K562 (cell line): ENCODE data around the gene GXYLT2. TPM values are rescaled to one million over a fixed set of nuclear protein-coding genes. Genes with fewer than 3 reads are reported as not detected.

ENCODE experiments used
- CTBP1 ChIP-seq: fragments of 450-650 bp; IDR thresholded peaks from 2 replicates; pipeline ENCODE4 v1.6.1; 2016; ENCODE audit warnings: borderline replicate concordance
- HOXB6 ChIP-seq: fragments of 250-450 bp; sonication (Bioruptor Pico); IDR thresholded peaks from 2 replicates; pipeline ENCODE4 v1.5.1; 2022; ENCODE audit warnings: mild to moderate bottlenecking, borderline replicate concordance
- MCM2 ChIP-seq: fragments of 450-650 bp; IDR thresholded peaks from 2 replicates; pipeline ENCODE4 v1.6.1; 2017; ENCODE audit warnings: low read depth, mild to moderate bottlenecking
- POLR2H ChIP-seq: IDR thresholded peaks from 2 replicates; pipeline ENCODE4 v1.6.1; 2016; ENCODE audit warnings: missing genetic modification characterization, low read depth, mild to moderate bottlenecking, control low read depth, missing compliant biosample characterization, moderate library complexity
- YY1 ChIP-seq, 3 experiments: IDR thresholded peaks; 2 replicates each; pipeline ENCODE4 v1.6.1; 2011; ENCODE audit warnings: low read length in 2 of 3, mild to moderate bottlenecking in 2 of 3, moderate library complexity in 2 of 3, borderline replicate concordance in 1 of 3, control low read depth in 1 of 3, low read depth in 1 of 3; ENCODE audit not compliant: insufficient read depth in 3 of 3, insufficient replicate concordance in 2 of 3, control insufficient read depth in 1 of 3, insufficient read length in 1 of 3; ENCODE audit errors: extremely low read depth in 1 of 3
- ZNF140 ChIP-seq: fragments of 250-450 bp; sonication (Bioruptor Pico); IDR thresholded peaks from 2 replicates; pipeline ENCODE4 v1.8.0; 2021; ENCODE audit warnings: moderate library complexity, mild to moderate bottlenecking, inconsistent platforms
- ZNF561 ChIP-seq: fragments of 450-650 bp; formaldehyde crosslinking; conservative IDR thresholded peaks from 2 replicates; pipeline ENCODE4 v1.4.0; 2020; ENCODE audit warnings: mild to moderate bottlenecking, moderate library complexity
- polyA plus RNA-seq, 8 experiments: library from polyadenylated mRNA; depleted of rRNA in 4 of 8; stranded (reverse) in 5 of 8; unstranded in 3 of 8; fragments of >200 nt; fragmentation: Nextera tagmentation in 2 of 8; fragmentation: Illumina TruSeq in 1 of 8; extraction: Ambion mirVana in 2 of 8; extraction: Trizol in 1 of 8; gene quantifications; 2 replicates each; pipeline versions ENCODE4 v1.2.1 to v1.2.3, GENCODE V29; 2011 to 2014; ENCODE audit warnings: inconsistent platforms in 1 of 8, missing spikeins in 1 of 8
- total RNA-seq, 7 experiments: library from RNA; depleted of rRNA in 6 of 7; stranded (reverse); fragments of >200 nt in 6 of 7; fragmentation: Illumina TruSeq in 2 of 7; extraction: Trizol in 2 of 7; gene quantifications; 2 replicates each; pipeline versions ENCODE4 v1.2.1 to v1.2.3, GENCODE V29; 2011 to 2021; ENCODE audit warnings: low replicate concordance in 1 of 7
- TF ChIP-seq, protein P1 (sequence below): sonication (generic); formaldehyde crosslinking; IDR thresholded peaks from 2 replicates; pipeline ENCODE4 v1.8.0; 2022; ENCODE audit warnings: mild to moderate bottlenecking, missing genetic modification reagents, borderline replicate concordance
- TF ChIP-seq, protein P2 (sequence below): fragments of 250-450 bp; sonication (Bioruptor Pico); IDR thresholded peaks from 2 replicates; pipeline ENCODE4 v1.5.0; 2022; ENCODE audit warnings: mild to moderate bottlenecking

Gene GXYLT2
- total and polyA plus RNA-seq, 9 of the 15 experiments (the other 6 are each of a cell fraction or from before 2014, with no cell fraction given) = 0.71 to 6.0 (median 3.3) TPM

DNA sequence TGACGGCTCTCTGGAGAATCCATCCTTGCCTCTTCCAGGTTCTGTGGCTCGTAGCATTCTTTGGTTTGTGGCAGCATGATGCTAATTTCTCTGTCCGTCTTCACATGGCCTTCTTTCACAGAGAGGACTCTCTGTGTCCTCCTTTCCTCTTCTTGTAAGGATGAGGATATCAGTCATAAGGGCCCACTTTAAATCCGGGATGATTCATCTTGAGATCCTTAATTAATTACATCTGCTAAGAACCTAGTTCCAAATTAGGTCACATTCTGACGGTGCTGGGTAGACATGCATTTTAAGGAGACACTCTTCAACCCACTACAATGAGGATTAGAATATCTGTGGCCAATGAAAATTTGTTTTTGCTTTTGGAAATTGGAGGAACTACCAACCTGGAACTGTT, 15.7 kb upstream of the GXYLT2 start (continued):
- TF ChIP-seq YY1 (IDR thresholded peaks at IDR 0.05; ENCODE audit: borderline replicate concordance in 1 of 3, control insufficient read depth in 1 of 3, extremely low read depth in 1 of 3, insufficient read depth in 3 of 3, insufficient read length in 1 of 3, insufficient replicate concordance in 2 of 3, low read depth in 1 of 3, low read length in 2 of 3) = no peak
- TF ChIP-seq, protein P1, sequence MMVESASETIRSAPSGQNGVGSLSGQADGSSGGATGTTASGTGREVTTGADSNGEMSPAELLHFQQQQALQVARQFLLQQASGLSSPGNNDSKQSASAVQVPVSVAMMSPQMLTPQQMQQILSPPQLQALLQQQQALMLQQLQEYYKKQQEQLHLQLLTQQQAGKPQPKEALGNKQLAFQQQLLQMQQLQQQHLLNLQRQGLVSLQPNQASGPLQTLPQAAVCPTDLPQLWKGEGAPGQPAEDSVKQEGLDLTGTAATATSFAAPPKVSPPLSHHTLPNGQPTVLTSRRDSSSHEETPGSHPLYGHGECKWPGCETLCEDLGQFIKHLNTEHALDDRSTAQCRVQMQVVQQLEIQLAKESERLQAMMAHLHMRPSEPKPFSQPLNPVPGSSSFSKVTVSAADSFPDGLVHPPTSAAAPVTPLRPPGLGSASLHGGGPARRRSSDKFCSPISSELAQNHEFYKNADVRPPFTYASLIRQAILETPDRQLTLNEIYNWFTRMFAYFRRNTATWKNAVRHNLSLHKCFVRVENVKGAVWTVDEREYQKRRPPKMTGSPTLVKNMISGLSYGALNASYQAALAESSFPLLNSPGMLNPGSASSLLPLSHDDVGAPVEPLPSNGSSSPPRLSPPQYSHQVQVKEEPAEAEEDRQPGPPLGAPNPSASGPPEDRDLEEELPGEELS (CRISPR knock-in tag) = no peak
- TF ChIP-seq, protein P2, sequence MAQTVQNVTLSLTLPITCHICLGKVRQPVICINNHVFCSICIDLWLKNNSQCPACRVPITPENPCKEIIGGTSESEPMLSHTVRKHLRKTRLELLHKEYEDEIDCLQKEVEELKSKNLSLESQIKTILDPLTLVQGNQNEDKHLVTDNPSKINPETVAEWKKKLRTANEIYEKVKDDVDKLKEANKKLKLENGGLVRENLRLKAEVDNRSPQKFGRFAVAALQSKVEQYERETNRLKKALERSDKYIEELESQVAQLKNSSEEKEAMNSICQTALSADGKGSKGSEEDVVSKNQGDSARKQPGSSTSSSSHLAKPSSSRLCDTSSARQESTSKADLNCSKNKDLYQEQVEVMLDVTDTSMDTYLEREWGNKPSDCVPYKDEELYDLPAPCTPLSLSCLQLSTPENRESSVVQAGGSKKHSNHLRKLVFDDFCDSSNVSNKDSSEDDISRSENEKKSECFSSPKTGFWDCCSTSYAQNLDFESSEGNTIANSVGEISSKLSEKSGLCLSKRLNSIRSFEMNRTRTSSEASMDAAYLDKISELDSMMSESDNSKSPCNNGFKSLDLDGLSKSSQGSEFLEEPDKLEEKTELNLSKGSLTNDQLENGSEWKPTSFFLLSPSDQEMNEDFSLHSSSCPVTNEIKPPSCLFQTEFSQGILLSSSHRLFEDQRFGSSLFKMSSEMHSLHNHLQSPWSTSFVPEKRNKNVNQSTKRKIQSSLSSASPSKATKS (CRISPR knock-in tag) = no peak
- no peak for TF ChIP-seq CTBP1
- TF ChIP-seq HOXB6 (CRISPR knock-in tag) = no peak
- no peak for TF ChIP-seq POLR2H (tag)
- TF ChIP-seq ZNF561 (CRISPR knock-in tag) = no peak
- no peak for TF ChIP-seq MCM2
- TF ChIP-seq ZNF140 = no peak
